GM12878 (cell line): ENCODE results near the gene CD27. TPM values are rescaled to one million over a fixed set of nuclear protein-coding genes. Genes with fewer than 3 reads are reported as not detected.

Experiments
- ATAC-seq: fragments of 200-7000 bp; cut with Tn5 transposase; 3 replicates; pipeline ENCODE4 v1.9.1; 2020; ENCODE audit warnings: mild to moderate bottlenecking, moderate library complexity
- BruUV-seq: library from RNA; stranded (reverse); fragments of 400-500 nt; replicated peaks from 2 replicates; lab custom pipeline; 2021; lab: Mats Ljungman, UMichigan
- CTCF ChIA-PET: fragments of 300-600 bp; sonication (Branson Sonifier 250); formaldehyde crosslinking; extraction: SDS; loops from one replicate; lab custom pipeline; 2021; ENCODE audit warnings: inconsistent platforms; lab: Yijun Ruan, JAX
- POLR2A ChIA-PET: fragments of 350-600 bp; formaldehyde crosslinking; extraction: SDS; loops from one replicate; lab custom pipeline; 2021; ENCODE audit warnings: inconsistent platforms; lab: Charles Lee
- RAD21 ChIA-PET: fragments of 300-600 bp; sonication (Branson Sonifier 250); formaldehyde crosslinking; loops from one replicate; lab custom pipeline; 2023; ENCODE audit warnings: antibody characterized with exemption; ENCODE audit not compliant: unreplicated experiment; lab: Charles Lee
- SMC1A ChIA-PET: fragments of 300-600 bp; sonication (Branson Sonifier 250); formaldehyde crosslinking; loops from one replicate; lab custom pipeline; 2023; ENCODE audit not compliant: unreplicated experiment, uncharacterized antibody; lab: Charles Lee
- DNase-seq: peaks from one replicate; pipeline ENCODE4 v3.0.0-alpha.2; 2011; ENCODE audit warnings: low read depth, low spot score
- FAIRE-seq: peaks from 3 replicates; lab custom pipeline; 2011; peaks lifted over from hg19 to GRCh38; lab: Jason Lieb, UNC
- H2AFZ ChIP-seq: 2 replicates; pipeline ENCODE4 v1.6.0; 2011; ENCODE audit warnings: low read depth, low read length, control low read depth; ENCODE audit not compliant: control insufficient read depth
- H3K27ac ChIP-seq: 2 replicates; pipeline ENCODE4 v1.5.1; 2011; ENCODE audit warnings: control low read depth; ENCODE audit not compliant: control insufficient read depth, insufficient read depth
- H3K27me3 ChIP-seq, 2 experiments: replicated peaks in 1 of 2; 2 replicates each; pipeline versions ENCODE4 v1.6.0 to v1.6.1; 2011; ENCODE audit warnings: low read length in 1 of 2; ENCODE audit not compliant: control insufficient read depth in 2 of 2, insufficient read depth in 2 of 2
- H3K36me3 ChIP-seq, 2 experiments: 2 replicates each; pipeline ENCODE4 v1.5.1; 2011; ENCODE audit warnings: low read length in 1 of 2; ENCODE audit not compliant: control insufficient read depth in 2 of 2, insufficient read depth in 2 of 2
- H3K4me1 ChIP-seq: 2 replicates; pipeline ENCODE4 v1.6.1; 2011; ENCODE audit warnings: mild to moderate bottlenecking, low read length, moderate library complexity, mixed read lengths; ENCODE audit not compliant: control insufficient read depth, insufficient read depth
- H3K4me2 ChIP-seq: 2 replicates; pipeline ENCODE4 v1.6.0; 2011; ENCODE audit warnings: control low read depth; ENCODE audit not compliant: control insufficient read depth, insufficient read depth
- H3K4me3 ChIP-seq: fragments of 200-600 bp; sonication (generic); 2 replicates; pipeline ENCODE4 v1.5.1; 2016
- H3K79me2 ChIP-seq: 2 replicates; pipeline ENCODE4 v1.6.0; 2011; ENCODE audit warnings: low read length; ENCODE audit not compliant: control insufficient read depth, insufficient read depth
- H3K9ac ChIP-seq: 2 replicates; pipeline ENCODE4 v1.8.0; 2011; ENCODE audit warnings: low read length, control low read depth, mixed read lengths; ENCODE audit not compliant: control insufficient read depth, insufficient read depth
- H3K9me3 ChIP-seq: replicated peaks from 3 replicates; pipeline ENCODE4 v1.5.1; 2011; ENCODE audit warnings: mild to moderate bottlenecking, low read length; ENCODE audit not compliant: control insufficient read depth, insufficient read depth
- H4K20me1 ChIP-seq: 2 replicates; pipeline ENCODE4 v1.6.0; 2011; ENCODE audit not compliant: control insufficient read depth, insufficient read depth
- BMI1 ChIP-seq: fragments of 450-650 bp; IDR thresholded peaks from 2 replicates; pipeline ENCODE4 v1.6.1; 2016; ENCODE audit warnings: mild to moderate bottlenecking, moderate library complexity, borderline replicate concordance
- CBFB ChIP-seq: IDR thresholded peaks from 2 replicates; pipeline ENCODE4 v1.6.1; 2016; ENCODE audit warnings: antibody characterized with exemption, low read depth
- CREM ChIP-seq: IDR thresholded peaks from 2 replicates; pipeline ENCODE4 v1.6.1; 2014; ENCODE audit warnings: antibody characterized with exemption, low read depth
- DPF2 ChIP-seq: fragments of 450-650 bp; IDR thresholded peaks from 2 replicates; pipeline ENCODE4 v1.6.1; 2017; ENCODE audit warnings: mild to moderate bottlenecking
- ELK1 ChIP-seq: IDR thresholded peaks from 2 replicates; pipeline ENCODE4 v1.6.1; 2012; ENCODE audit warnings: low read depth, low read length, improper control_type of control experiment
- ETV6 ChIP-seq, 2 experiments: fragments of 450-650 bp in 1 of 2; IDR thresholded peaks in 1 of 2; conservative IDR thresholded peaks in 1 of 2; 2 replicates each; pipeline ENCODE4 v1.6.1; 2014; ENCODE audit warnings: antibody characterized with exemption in 1 of 2, borderline replicate concordance in 1 of 2, low read depth in 1 of 2, mild to moderate bottlenecking in 1 of 2, moderate library complexity in 1 of 2
- FOS ChIP-seq: IDR thresholded peaks from 3 replicates; pipeline ENCODE4 v1.6.1; 2011; ENCODE audit warnings: borderline replicate concordance; ENCODE audit not compliant: insufficient read length; ENCODE audit errors: extremely low read depth
- MEF2A ChIP-seq: IDR thresholded peaks from 2 replicates; pipeline ENCODE4 v1.6.1; 2011; ENCODE audit warnings: low read depth, mild to moderate bottlenecking, low read length, moderate library complexity; ENCODE audit not compliant: insufficient read depth
- NFIC ChIP-seq: IDR thresholded peaks from 2 replicates; pipeline ENCODE4 v1.6.1; 2012; ENCODE audit warnings: low read depth, mild to moderate bottlenecking, inconsistent platforms, low read length, moderate library complexity
- RUNX3 ChIP-seq: IDR thresholded peaks from 2 replicates; pipeline ENCODE4 v1.6.1; 2012; ENCODE audit warnings: low read length, inconsistent platforms
- STAT1 ChIP-seq: fragments of 450-650 bp; conservative IDR thresholded peaks from 2 replicates; pipeline ENCODE4 v1.6.1; 2014; ENCODE audit warnings: antibody characterized with exemption, mild to moderate bottlenecking
- STAT3 ChIP-seq: IDR thresholded peaks from 2 replicates; pipeline ENCODE4 v1.6.1; 2011; ENCODE audit warnings: low read depth, low read length, improper control_type of control experiment
- USF2 ChIP-seq: IDR thresholded peaks from 2 replicates; pipeline ENCODE4 v1.6.1; 2011; ENCODE audit warnings: low read depth, low read length, improper control_type of control experiment, borderline replicate concordance
- YBX1 ChIP-seq: fragments of 450-650 bp; IDR thresholded peaks from 2 replicates; pipeline ENCODE4 v1.6.1; 2016; ENCODE audit warnings: antibody characterized with exemption
- WGBS: methylation state at CpG from one replicate; pipeline ENCODE4 v1.1.6; 2016; ENCODE audit warnings: low lambda C conversion rate; ENCODE audit not compliant: insufficient replicate concordance, insufficient coverage; ENCODE audit errors: missing lambda C conversion rate; 5-methylcytosine and 5-hydroxymethylcytosine counted together
- in situ Hi-C: fragments of 300-500 bp; cut with MboI; formaldehyde crosslinking; loops from 9 replicates; pipeline ENCODE4 v1.14.3; 2018; ENCODE audit warnings: mixed read lengths
- intact Hi-C: fragments of 100-400 bp; cut with micrococcal nuclease; formaldehyde crosslinking; loops from one replicate; pipeline ENCODE4 v1.14.2; 2022; ENCODE audit not compliant: unreplicated experiment
- polyA plus RNA-seq, 11 experiments: library from polyadenylated mRNA; depleted of rRNA in 4 of 11; unstranded in 6 of 11; stranded (reverse) in 5 of 11; fragments of >200 nt; fragmentation: Nextera tagmentation in 4 of 11; fragmentation: Illumina TruSeq in 1 of 11; extraction: Ambion mirVana in 4 of 11; extraction: Trizol in 1 of 11; gene quantifications; 1 replicate in 1 of 11; 2 replicates in 10 of 11; pipeline versions ENCODE4 v1.2.1 to v1.2.3, GENCODE V29; 2011 to 2016; ENCODE audit warnings: inconsistent platforms in 2 of 11, missing spikeins in 2 of 11, low read depth in 1 of 11
- total RNA-seq, 4 experiments: library from RNA; depleted of rRNA in 3 of 4; stranded (reverse); fragments of >200 nt in 3 of 4; fragmentation: Illumina TruSeq in 1 of 4; extraction: Trizol in 1 of 4; gene quantifications; 2 replicates each; pipeline versions ENCODE4 v1.2.1 to v1.2.3, GENCODE V29; 2013 to 2021
- TF ChIP-seq, protein P1 (sequence below): fragments of 450-650 bp; IDR thresholded peaks from 2 replicates; pipeline ENCODE4 v1.6.1; 2017; ENCODE audit warnings: mild to moderate bottlenecking, moderate library complexity
- TF ChIP-seq, protein P2 (sequence below): fragments of 150-350 bp; IDR thresholded peaks from 2 replicates; pipeline ENCODE4 v1.6.1; 2016; ENCODE audit warnings: low read depth, low read length

The CD27 gene
- total and polyA plus RNA-seq, 10 of the 15 experiments (the other 5 are each of a cell fraction or from before 2014, with no cell fraction given) = 4.9 to 184 (median 106) TPM

GRCh38 chr12:6488240-6488639 is 43.5 kb downstream of the CD27 start:
- no peak for DNase-seq
- no peaks in the 10 kb centered on the region for H4K20me1 ChIP-seq
- no peak for ATAC-seq
- ChIA-PET POLR2A (interaction anchor here (0.8 to 1.5 kb wide), 4 partner anchors 16 to 62 kb away, joined by 3 to 7 read pairs (median 4); partner anchors contain the start of gene GAPDH), CTCF (interaction anchor here (0.9 to 2.0 kb wide), 3 partner anchors 8 to 49 kb away, joined by 3 to 9 read pairs (median 5); no protein-coding TSS in a partner anchor), RAD21 (no interaction called here), SMC1A (interaction anchor here (0.6 to 1.3 kb wide), 3 partner anchors 48 to 62 kb away, joined by 3 to 4 read pairs (median 3); no protein-coding TSS in a partner anchor)
- no peak overlapping the region for H3K4me2 ChIP-seq
- 63% methylated on average over 1 of the region's 1 CpG for WGBS
- H3K4me1 ChIP-seq = peaks cover 6% of the 10 kb centered on the region; the same call in 1 of the 2 replicates
- H3K9me3 ChIP-seq = no peaks in the 10 kb centered on the region
- no peak overlapping the region for H3K27ac ChIP-seq
- intact Hi-C loops = no loop called here
- no peak overlapping the region for H2AFZ ChIP-seq
- H3K4me3 ChIP-seq = no peak overlapping the region
- in situ Hi-C loops = no loop called here
- H3K79me2 ChIP-seq = peaks cover 14% of the 10 kb centered on the region
- FAIRE-seq = no peak
- no peak overlapping the region for H3K9ac ChIP-seq
- BruUV-seq = no TSS peak
- H3K36me3 ChIP-seq = no peaks in the 10 kb centered on the region; a peak in 1 of 4 replicates
- no peaks in the 10 kb centered on the region for H3K27me3 ChIP-seq
- TF ChIP-seq BMI1 = no peak
- no peak for TF ChIP-seq STAT3
- no peak for TF ChIP-seq CBFB
- no peak for TF ChIP-seq MEF2A
- TF ChIP-seq, protein P1, sequence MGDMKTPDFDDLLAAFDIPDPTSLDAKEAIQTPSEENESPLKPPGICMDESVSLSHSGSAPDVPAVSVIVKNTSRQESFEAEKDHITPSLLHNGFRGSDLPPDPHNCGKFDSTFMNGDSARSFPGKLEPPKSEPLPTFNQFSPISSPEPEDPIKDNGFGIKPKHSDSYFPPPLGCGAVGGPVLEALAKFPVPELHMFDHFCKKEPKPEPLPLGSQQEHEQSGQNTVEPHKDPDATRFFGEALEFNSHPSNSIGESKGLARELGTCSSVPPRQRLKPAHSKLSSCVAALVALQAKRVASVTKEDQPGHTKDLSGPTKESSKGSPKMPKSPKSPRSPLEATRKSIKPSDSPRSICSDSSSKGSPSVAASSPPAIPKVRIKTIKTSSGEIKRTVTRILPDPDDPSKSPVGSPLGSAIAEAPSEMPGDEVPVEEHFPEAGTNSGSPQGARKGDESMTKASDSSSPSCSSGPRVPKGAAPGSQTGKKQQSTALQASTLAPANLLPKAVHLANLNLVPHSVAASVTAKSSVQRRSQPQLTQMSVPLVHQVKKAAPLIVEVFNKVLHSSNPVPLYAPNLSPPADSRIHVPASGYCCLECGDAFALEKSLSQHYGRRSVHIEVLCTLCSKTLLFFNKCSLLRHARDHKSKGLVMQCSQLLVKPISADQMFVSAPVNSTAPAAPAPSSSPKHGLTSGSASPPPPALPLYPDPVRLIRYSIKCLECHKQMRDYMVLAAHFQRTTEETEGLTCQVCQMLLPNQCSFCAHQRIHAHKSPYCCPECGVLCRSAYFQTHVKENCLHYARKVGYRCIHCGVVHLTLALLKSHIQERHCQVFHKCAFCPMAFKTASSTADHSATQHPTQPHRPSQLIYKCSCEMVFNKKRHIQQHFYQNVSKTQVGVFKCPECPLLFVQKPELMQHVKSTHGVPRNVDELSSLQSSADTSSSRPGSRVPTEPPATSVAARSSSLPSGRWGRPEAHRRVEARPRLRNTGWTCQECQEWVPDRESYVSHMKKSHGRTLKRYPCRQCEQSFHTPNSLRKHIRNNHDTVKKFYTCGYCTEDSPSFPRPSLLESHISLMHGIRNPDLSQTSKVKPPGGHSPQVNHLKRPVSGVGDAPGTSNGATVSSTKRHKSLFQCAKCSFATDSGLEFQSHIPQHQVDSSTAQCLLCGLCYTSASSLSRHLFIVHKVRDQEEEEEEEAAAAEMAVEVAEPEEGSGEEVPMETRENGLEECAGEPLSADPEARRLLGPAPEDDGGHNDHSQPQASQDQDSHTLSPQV = no peak
- no peak for TF ChIP-seq ELK1
- no peak for TF ChIP-seq USF2
- TF ChIP-seq ETV6 (conservative IDR thresholded peaks at IDR 0.05 in 1 of 2, IDR thresholded peaks at IDR 0.05 in 1 of 2; ENCODE audit: borderline replicate concordance in 1 of 2, low read depth in 1 of 2) = no peak
- TF ChIP-seq FOS = no peak
- TF ChIP-seq YBX1 = no peak
- no peak for TF ChIP-seq STAT1
- TF ChIP-seq CREM = no peak
- TF ChIP-seq NFIC = no peak
- TF ChIP-seq DPF2 = no peak
- TF ChIP-seq RUNX3 = no peak
- TF ChIP-seq, protein P2, sequence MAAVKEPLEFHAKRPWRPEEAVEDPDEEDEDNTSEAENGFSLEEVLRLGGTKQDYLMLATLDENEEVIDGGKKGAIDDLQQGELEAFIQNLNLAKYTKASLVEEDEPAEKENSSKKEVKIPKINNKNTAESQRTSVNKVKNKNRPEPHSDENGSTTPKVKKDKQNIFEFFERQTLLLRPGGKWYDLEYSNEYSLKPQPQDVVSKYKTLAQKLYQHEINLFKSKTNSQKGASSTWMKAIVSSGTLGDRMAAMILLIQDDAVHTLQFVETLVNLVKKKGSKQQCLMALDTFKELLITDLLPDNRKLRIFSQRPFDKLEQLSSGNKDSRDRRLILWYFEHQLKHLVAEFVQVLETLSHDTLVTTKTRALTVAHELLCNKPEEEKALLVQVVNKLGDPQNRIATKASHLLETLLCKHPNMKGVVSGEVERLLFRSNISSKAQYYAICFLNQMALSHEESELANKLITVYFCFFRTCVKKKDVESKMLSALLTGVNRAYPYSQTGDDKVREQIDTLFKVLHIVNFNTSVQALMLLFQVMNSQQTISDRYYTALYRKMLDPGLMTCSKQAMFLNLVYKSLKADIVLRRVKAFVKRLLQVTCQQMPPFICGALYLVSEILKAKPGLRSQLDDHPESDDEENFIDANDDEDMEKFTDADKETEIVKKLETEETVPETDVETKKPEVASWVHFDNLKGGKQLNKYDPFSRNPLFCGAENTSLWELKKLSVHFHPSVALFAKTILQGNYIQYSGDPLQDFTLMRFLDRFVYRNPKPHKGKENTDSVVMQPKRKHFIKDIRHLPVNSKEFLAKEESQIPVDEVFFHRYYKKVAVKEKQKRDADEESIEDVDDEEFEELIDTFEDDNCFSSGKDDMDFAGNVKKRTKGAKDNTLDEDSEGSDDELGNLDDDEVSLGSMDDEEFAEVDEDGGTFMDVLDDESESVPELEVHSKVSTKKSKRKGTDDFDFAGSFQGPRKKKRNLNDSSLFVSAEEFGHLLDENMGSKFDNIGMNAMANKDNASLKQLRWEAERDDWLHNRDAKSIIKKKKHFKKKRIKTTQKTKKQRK = no peak
